ENCODE measurements around the gene CBX4.

Gene CBX4

DNA sequence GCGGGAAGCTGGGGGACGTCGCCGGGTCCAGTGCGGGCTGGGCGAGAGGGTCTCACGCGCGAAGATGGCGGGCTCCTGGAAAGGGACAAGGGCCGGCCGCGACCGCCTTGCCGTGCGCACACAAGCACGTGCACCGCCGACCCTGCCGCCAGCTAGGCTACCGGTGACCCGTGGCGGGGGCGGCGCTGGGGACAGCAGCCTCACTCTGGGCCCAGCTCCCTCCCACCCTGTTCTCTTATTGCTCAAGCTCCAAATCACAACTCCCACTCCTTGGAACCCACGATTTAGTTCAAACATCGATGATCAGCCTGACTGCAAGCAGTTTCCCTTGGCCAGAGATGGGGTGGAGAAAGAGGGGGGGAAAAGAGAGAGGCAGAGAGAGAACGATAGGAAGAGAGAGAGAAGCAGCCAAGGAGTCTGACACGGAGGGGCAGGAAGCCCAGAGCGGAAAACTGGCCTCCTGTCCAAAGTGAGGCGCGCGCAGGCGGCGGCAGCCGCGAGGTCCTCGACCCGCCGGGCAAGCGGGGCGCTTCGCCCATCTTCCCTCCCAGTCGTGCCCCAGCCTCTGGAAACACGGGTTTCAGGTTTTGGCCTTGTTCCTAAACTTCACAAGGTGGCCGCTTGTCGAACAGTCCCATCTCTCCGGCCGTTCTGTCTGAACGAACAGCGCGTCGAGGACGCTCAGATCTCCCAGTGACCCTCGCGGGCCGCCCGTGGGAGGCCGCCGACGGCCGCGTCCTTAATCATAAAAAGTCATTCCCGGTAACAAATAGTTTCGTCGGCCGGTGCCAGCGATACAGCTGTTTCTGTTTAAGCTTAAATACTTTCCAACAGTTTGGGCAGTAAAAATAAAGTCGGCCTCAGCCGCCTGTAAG is 40.7 kb downstream of the CBX4 start:
- FAIRE-seq: no peak

- no peak for FAIRE-seq
Observed at GRCh38 chr17:79797492-79798298, 41.5 kb downstream of the CBX4 start.

- FAIRE-seq: peak; percentile 49
Observed at GRCh38 chr17:79796763-79797491, 42.3 kb downstream of the CBX4 start, which contains the start of gene CBX8. TSS of gene CBX8 (minus strand) at chr17:79797077. CDS start at chr17:79796998, 79 bp downstream.

DNA sequence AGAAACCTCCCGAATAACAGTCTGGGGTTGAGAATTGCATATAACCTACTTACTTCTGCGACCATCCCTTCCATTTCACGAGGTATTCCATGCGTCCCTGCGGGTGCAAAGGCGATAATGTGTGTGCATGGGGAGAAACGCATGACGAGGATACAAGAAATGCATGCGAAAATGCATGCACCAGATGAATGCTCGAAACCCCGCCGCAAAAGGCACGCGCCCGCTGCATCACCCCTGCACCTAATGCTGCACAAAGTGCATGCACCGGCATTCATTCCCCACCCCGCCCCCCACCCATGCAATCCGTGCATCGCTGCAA is 42.8 kb downstream of the CBX4 start:
- no peak for FAIRE-seq

- no peak for FAIRE-seq
Observed at GRCh38 chr17:79795795-79796443, 43.3 kb downstream of the CBX4 start.

DNA sequence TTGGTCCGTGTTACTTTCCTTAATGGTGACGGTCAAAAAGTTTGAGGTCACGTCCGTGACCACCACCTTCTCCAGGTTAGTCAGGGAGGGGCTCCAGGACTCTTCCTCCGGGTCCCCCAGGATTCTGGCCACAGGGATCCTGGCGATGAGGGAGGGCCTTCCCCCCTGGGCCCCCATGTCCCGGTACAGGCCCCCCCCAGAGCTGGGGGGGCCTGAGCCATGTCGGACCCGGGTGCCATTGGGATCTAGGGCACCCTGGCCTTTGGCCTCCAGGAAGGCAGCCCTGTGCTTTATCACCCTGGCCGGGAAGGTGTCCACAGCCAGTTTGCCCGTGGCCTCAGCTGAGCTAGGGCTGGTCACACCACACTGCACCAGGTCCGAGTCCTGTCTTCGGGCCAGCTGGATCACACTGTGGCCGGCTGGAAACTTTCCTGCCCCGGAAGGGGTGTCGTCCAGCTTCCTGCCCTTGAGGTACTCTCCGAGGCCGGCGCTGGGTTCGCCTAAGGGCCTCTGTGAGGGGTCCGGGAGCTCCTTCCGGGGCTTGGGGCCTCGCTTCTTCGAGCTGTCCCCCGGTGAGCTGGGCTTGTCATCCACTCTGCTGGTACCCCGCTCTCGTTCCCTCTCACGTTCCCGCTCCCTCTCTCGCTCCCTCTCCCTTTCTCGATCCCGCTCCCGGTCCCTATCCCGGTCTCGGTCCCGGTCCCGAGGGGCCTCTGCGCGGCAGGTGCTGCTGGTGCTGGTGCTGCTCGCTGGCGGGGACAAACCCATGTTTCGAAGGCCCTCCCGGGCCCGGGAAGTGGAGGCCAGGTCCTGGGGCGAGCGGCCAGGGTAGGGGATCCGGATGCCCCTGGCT is 44.4 kb downstream of the CBX4 start:
- no peak for FAIRE-seq

DNA sequence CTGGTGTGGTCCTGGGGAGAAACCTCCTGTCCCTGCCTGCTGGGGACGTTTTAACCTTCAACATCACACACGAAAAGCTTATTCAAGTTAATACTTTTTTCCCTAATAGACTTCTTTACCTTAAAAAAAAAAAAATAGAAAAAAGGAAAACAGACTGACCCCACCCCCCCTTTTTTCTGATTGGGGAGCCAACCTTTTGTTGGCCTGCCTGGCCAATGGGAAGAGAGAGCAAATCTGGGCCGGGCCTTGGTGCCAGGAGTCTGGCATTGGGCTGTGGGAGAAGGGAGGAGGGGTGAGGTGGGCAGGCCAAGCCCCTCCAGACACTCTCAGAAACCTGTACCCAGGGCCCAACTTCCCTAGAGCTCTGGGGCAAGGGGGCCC is 45.3 kb downstream of the CBX4 start:
- FAIRE-seq: no peak

DNA sequence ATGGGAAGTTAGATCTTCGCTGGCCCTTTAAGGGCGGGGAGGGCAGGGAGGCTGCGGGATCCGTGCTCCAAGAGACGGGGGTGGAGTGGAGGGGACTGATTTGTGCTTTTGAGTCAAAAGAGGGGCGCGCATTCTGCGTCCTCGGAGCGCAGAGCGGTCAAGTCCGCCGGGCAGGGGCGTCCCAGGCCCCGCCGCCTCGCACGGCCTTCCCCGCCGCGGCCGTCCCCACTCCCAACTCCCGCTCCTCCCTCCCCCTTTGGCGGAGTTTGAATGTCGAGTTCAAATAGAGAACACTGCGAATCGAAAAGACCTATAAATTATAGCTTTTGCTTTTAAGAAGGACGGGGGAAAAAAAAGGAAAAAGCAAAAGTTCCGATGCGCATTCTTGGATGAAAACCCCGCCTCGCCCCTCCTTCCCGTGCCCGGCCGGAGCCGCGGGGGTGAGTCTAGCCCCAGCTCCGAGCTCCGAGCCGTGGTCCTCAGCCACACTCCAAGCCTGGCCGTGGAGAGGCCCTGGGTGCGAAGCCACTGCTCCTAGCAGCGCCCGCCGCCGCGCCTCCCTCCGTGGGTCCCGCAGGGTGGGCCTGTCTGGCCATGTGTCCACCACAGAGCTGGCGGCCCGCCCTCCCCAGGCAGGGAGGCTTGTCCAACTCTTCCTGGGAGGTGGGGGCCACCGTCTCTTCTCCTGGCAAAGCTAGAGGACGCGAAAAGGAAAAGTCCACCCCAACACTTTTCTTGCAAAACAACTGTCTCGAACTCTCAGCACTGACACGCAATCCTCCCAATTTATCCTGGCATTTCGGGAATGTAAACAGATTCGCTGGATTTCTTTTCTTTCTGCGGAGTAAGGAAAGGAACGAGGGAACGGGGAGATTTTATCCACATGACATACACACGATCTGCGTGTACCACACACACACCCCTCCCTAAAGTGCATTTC is 46.0 kb downstream of the CBX4 start:
- FAIRE-seq: no peak

DNA sequence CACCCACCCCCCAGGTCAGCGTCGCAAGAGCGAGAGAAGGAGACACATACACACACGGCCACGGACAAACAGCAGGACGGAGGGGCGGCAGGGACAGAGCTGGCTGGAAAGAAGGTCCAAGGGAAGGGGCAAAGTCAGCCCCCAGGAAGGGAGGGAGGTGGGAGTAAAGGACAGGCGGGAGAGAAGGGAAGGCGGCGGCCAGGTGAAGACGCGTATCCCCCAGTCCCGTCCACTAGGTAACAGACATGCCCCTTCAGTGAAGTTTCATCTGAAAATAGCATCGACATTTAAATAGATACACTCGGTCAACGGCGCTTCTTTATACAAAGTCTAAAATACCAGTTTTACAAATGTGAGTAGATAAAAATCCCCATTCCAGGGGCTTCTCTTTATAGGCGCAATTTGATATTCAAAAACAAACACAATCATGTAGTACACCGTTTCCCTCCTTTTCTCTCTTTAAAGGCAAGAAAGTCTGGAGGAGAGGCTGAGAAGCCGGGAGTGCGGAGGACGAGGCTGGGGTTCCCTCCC is 46.8 kb downstream of the CBX4 start:
- no peak for FAIRE-seq

GRCh38 chr17:79791735-79792161 is 47.5 kb downstream of the CBX4 start:
- FAIRE-seq: no peak

GRCh38 chr17:79790805-79791734 is 48.2 kb downstream of the CBX4 start:
- no peak for FAIRE-seq

DNA sequence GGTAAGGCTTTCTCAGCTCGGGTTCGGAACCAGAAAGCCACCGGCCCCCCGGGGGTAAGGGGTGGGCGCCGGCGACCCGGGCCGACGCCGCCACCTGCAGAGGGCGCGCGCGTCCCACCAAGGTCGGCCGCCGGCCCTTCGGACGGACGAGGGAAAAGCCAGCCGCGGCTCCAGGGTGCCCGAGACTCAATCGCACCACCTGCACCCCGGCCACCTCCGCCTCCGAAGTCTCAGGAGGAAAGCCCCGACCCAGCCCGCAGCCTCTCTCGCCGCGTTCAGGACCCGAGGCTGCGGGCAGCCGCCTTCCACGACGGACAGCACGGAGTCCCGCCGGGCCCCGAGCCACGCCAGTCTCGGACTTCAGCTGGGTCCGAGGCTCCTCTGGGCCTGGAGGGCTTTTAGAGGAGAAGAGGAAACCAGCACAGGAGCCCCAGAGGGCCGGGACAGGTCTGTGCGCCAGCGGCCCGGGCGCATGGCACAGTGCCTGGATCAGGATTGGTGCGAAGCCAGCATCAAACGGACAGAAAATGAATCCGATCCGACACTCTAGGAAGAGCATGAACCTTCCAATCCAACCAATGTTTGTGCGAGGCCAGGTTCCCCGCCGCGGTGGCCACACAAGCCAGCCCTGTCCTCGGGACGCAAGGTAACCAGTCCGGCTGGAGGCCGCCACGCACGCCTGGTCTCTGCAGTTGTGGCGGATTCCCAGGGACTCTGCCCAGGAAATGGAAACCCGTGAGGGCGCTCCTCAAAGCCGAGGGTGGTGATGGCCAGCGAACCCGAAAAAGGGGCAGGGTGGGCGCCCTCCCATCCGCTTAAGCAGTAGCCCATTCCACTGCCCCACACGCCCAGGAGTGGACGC is 49.1 kb downstream of the CBX4 start:
- no peak for FAIRE-seq

DNA sequence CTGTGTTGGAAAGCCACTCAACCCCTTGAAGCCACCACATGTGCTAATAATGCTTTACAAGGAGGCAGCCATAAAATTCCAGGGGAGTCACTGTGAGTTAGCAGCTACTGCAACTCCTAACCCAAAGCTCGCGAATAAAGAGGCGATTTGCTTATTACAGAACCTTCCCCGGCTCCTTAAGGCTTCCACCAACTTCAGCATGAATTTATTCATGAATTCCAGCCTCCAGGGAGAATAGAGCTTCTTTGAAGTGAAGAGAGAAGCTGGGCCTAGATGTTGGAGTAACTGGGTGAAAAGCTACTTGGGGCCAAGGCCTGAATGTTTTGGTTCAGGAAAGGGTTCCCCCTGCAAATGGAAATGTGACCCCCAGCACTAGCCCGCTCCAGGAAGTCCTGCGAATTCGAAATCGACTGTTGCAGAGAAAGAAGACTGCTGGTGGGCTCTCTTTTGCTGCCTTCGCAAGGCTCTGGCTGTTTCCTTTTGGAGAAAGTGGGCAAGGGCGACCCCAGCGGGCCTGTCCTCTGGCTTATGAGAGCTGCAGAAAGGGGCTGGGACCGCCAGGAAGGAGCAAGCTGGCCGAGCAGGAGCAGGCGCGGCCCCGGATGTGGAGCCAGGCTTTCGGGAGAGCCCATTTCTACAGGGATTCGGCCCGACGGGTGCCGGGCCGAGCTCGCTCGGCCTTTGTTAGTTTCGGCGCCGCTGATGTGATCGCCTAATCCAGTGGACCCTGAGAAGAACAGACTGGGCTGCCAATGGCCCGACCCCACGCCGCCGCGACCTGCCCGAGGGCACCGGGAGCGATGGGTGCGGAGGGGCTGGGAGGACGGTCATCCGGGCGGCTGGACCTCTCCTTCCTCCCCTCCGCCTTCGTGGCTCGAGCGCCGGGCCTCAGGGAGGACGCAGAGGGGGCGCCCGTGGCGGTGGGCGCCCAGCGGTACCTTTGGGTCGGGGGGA is 50.0 kb downstream of the CBX4 start:
- FAIRE-seq: no peak

- no peak for FAIRE-seq
Observed at GRCh38 chr17:79788455-79788854, 50.8 kb downstream of the CBX4 start.

DNA sequence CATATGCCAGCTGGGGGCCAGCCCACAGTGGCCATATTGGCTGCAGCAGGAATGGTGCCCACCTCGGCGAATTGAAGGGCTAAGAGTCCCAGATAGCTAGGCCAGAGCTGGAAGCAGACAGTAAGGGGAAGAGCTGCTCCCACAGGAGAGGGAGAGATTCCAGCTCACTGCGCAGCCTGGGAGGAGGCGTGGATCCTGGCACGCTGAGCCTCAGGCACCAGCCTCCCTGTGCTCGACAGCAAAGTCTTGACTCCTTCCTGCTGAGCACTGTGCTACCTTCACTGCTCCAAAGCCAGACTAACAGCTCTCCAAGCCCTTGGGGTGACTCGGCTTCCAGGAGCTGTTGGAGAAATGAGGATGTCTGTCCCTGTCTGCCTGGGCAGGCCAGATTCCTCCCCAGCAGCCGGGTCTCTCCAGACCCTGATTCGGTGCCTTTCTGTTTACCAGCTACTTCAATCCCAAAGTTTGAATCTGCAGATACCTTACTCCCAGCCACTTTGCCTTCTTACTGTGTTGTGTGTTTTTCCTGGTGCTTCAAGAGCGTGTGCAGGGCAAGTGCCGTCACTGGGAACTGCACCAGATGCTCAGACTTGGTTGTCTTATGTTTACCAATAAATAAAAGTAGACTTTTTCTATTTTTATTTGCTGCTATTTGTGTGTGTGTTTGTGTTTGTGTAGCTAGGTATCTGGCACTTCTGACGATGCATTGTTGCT is 52.2 kb downstream of the CBX4 start:
- no peak for FAIRE-seq

Data from islet of Langerhans (tissue), 1 donor.